ENCODE results near the gene SERPINB5.

DNA sequence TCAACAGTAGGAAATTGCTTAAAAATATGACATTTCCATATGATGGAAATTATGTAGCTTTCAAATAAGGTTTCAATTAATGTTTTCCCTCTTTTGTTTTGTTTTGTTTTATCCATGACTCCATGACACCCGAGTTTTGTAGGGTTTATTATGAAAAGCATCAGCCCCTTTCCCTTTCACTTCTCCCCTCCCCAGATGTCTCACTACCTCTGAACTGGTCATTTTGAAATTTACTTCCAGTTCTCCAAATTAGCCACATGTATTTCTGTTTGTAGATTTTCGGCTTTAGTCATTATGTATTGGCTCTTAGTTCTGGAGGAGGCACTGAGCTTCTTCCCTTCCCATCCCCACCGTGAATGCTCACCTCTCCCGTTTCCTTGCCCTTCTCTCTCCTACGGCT lies 35.9 kb upstream of the SERPINB5 start:
- TF ChIP-seq POLR2A (IDR thresholded peaks at IDR 0.05; ENCODE audit: low read length) (no peak), CEBPB (IDR thresholded peaks at IDR 0.05) (no peak), NFE2L2 (conservative IDR thresholded peaks at IDR 0.05; ENCODE audit: low read length) (no peak), SREBF2 (IDR thresholded peaks at IDR 0.05) (no peak), RNF2 (IDR thresholded peaks at IDR 0.05; ENCODE audit: borderline replicate concordance, low read depth) (no peak), MAZ (IDR thresholded peaks at IDR 0.05; ENCODE audit: borderline replicate concordance, low read depth, low read length) (no peak), HOXB13 (CRISPR knock-in tag; IDR thresholded peaks at IDR 0.05; ENCODE audit: low read depth) (no peak), ZFP36 (IDR thresholded peaks at IDR 0.05; ENCODE audit: borderline replicate concordance, partially characterized antibody) (no peak), MAFK (IDR thresholded peaks at IDR 0.05; ENCODE audit: partially characterized antibody) (no peak)
- TF ChIP-seq, protein P1, sequence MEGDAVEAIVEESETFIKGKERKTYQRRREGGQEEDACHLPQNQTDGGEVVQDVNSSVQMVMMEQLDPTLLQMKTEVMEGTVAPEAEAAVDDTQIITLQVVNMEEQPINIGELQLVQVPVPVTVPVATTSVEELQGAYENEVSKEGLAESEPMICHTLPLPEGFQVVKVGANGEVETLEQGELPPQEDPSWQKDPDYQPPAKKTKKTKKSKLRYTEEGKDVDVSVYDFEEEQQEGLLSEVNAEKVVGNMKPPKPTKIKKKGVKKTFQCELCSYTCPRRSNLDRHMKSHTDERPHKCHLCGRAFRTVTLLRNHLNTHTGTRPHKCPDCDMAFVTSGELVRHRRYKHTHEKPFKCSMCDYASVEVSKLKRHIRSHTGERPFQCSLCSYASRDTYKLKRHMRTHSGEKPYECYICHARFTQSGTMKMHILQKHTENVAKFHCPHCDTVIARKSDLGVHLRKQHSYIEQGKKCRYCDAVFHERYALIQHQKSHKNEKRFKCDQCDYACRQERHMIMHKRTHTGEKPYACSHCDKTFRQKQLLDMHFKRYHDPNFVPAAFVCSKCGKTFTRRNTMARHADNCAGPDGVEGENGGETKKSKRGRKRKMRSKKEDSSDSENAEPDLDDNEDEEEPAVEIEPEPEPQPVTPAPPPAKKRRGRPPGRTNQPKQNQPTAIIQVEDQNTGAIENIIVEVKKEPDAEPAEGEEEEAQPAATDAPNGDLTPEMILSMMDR (IDR thresholded peaks at IDR 0.05): no peak
- TF ChIP-seq, protein P2, sequence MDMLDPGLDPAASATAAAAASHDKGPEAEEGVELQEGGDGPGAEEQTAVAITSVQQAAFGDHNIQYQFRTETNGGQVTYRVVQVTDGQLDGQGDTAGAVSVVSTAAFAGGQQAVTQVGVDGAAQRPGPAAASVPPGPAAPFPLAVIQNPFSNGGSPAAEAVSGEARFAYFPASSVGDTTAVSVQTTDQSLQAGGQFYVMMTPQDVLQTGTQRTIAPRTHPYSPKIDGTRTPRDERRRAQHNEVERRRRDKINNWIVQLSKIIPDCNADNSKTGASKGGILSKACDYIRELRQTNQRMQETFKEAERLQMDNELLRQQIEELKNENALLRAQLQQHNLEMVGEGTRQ (IDR thresholded peaks at IDR 0.05): no peak
- TF ChIP-seq, protein P3, sequence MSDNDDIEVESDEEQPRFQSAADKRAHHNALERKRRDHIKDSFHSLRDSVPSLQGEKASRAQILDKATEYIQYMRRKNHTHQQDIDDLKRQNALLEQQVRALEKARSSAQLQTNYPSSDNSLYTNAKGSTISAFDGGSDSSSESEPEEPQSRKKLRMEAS (IDR thresholded peaks at IDR 0.05): no peak

Measured in A549 (cell line).